ENCODE results near the gene ENPP6.

The ENPP6 gene

GRCh38 chr4:184205243-184205642 lies 12.4 kb downstream of the ENPP6 start:
- H3K9me3 ChIP-seq (ENCODE audit: low read length), result no peaks in the 10 kb centered on the region
- no peak overlapping the region for H3K4me3 ChIP-seq (ENCODE audit: low read depth, low read length, poor library complexity, severe bottlenecking)
- H3K79me2 ChIP-seq (ENCODE audit: insufficient read depth, low read length), result no peaks in the 10 kb centered on the region
- no peak overlapping the region for H2AFZ ChIP-seq (ENCODE audit: low read length)
- H3K27ac ChIP-seq (ENCODE audit: low read depth, low read length, poor library complexity, severe bottlenecking), result no peak overlapping the region
- no peaks in the 10 kb centered on the region for H3F3A ChIP-seq (ENCODE audit: insufficient read depth, low read length)
- H3K9me2 ChIP-seq (ENCODE audit: low read depth, low read length), result no peaks in the 10 kb centered on the region
- H3K4me2 ChIP-seq (ENCODE audit: low read length), result no peak overlapping the region
- H3K36me3 ChIP-seq (ENCODE audit: insufficient read depth, low read length), result no peaks in the 10 kb centered on the region; the same call in 1 of the 2 replicates
- H3K27me3 ChIP-seq (ENCODE audit: insufficient read depth, low read length), result no peaks in the 10 kb centered on the region
- no peak overlapping the region for H3K9ac ChIP-seq (ENCODE audit: low read length)
- H3K4me1 ChIP-seq (ENCODE audit: insufficient read depth, low read length, severe bottlenecking), result no peaks in the 10 kb centered on the region
- TF ChIP-seq EZH2 (IDR thresholded peaks at IDR 0.05; ENCODE audit: borderline replicate concordance, low read length), result no peak
- TF ChIP-seq CTCF (IDR thresholded peaks at IDR 0.05; ENCODE audit: low read length), result no peak
- H4K20me1 ChIP-seq (ENCODE audit: insufficient read depth, low read length), result no peaks in the 10 kb centered on the region

- Histone ChIP-seq H3K4me2 (ENCODE audit: low read length) (no peak overlapping the region), H3K4me1 (ENCODE audit: insufficient read depth, low read length, severe bottlenecking) (no peaks in the 10 kb centered on the region), H3K9me3 (ENCODE audit: low read length) (no peaks in the 10 kb centered on the region), H3K27me3 (ENCODE audit: insufficient read depth, low read length) (no peaks in the 10 kb centered on the region), H3K27ac (ENCODE audit: low read depth, low read length, poor library complexity, severe bottlenecking) (no peak overlapping the region), H3K9ac (ENCODE audit: low read length) (no peak overlapping the region), H4K20me1 (ENCODE audit: insufficient read depth, low read length) (no peaks in the 10 kb centered on the region), H3K36me3 (ENCODE audit: insufficient read depth, low read length) (no peaks in the 10 kb centered on the region; the same call in 1 of the 2 replicates), H3K9me2 (ENCODE audit: low read depth, low read length) (no peaks in the 10 kb centered on the region), H3K79me2 (ENCODE audit: insufficient read depth, low read length) (no peaks in the 10 kb centered on the region), H2AFZ (ENCODE audit: low read length) (no peak overlapping the region), H3K4me3 (ENCODE audit: low read depth, low read length, poor library complexity, severe bottlenecking) (no peak overlapping the region), H3F3A (ENCODE audit: insufficient read depth, low read length) (no peaks in the 10 kb centered on the region)
- no peak for TF ChIP-seq CTCF (IDR thresholded peaks at IDR 0.05; ENCODE audit: low read length)
- TF ChIP-seq EZH2 (IDR thresholded peaks at IDR 0.05; ENCODE audit: borderline replicate concordance, low read length), result no peak
These were observed 14.4 kb downstream of the ENPP6 start for GRCh38 chr4:184203300-184203699.

GRCh38 chr4:184201179-184201578 lies 16.5 kb downstream of the ENPP6 start:
- Histone ChIP-seq H3K9me2 (ENCODE audit: low read depth, low read length) (no peaks in the 10 kb centered on the region), H3F3A (ENCODE audit: insufficient read depth, low read length) (no peaks in the 10 kb centered on the region), H3K9ac (ENCODE audit: low read length) (no peak overlapping the region), H2AFZ (ENCODE audit: low read length) (no peak overlapping the region), H3K9me3 (ENCODE audit: low read length) (no peaks in the 10 kb centered on the region), H3K36me3 (ENCODE audit: insufficient read depth, low read length) (no peaks in the 10 kb centered on the region), H3K4me2 (ENCODE audit: low read length) (no peak overlapping the region), H3K27ac (ENCODE audit: low read depth, low read length, poor library complexity, severe bottlenecking) (no peak overlapping the region), H3K4me3 (ENCODE audit: low read depth, low read length, poor library complexity, severe bottlenecking) (no peak overlapping the region), H3K79me2 (ENCODE audit: insufficient read depth, low read length) (no peaks in the 10 kb centered on the region), H4K20me1 (ENCODE audit: insufficient read depth, low read length) (no peaks in the 10 kb centered on the region), H3K4me1 (ENCODE audit: insufficient read depth, low read length, severe bottlenecking) (no peaks in the 10 kb centered on the region), H3K27me3 (ENCODE audit: insufficient read depth, low read length) (0 out of 2 replicates have a peak, but pooled peaks cover 5% of the 10 kb centered on the region)
- TF ChIP-seq EZH2 (IDR thresholded peaks at IDR 0.05; ENCODE audit: borderline replicate concordance, low read length), result no peak

- no peak overlapping the region for H3K9ac ChIP-seq (ENCODE audit: low read length)
- no peaks in the 10 kb centered on the region for H3K9me3 ChIP-seq (ENCODE audit: low read length)
These were observed 17.4 kb downstream of the ENPP6 start for GRCh38 chr4:184200296-184200695.

More at GRCh38 chr4:184200296-184200695, 17.4 kb downstream of the ENPP6 start:
- Histone ChIP-seq H3K27ac (ENCODE audit: low read depth, low read length, poor library complexity, severe bottlenecking) (no peak overlapping the region), H4K20me1 (ENCODE audit: insufficient read depth, low read length) (no peaks in the 10 kb centered on the region), H3K36me3 (ENCODE audit: insufficient read depth, low read length) (no peaks in the 10 kb centered on the region), H3K27me3 (ENCODE audit: insufficient read depth, low read length) (0 out of 2 replicates have a peak, but pooled peaks cover 5% of the 10 kb centered on the region), H3F3A (ENCODE audit: insufficient read depth, low read length) (no peaks in the 10 kb centered on the region), H3K4me2 (ENCODE audit: low read length) (no peak overlapping the region), H3K9me2 (ENCODE audit: low read depth, low read length) (no peaks in the 10 kb centered on the region), H3K79me2 (ENCODE audit: insufficient read depth, low read length) (no peaks in the 10 kb centered on the region), H3K4me1 (ENCODE audit: insufficient read depth, low read length, severe bottlenecking) (no peaks in the 10 kb centered on the region), H2AFZ (ENCODE audit: low read length) (no peak overlapping the region), H3K4me3 (ENCODE audit: low read depth, low read length, poor library complexity, severe bottlenecking) (no peak overlapping the region)
- TF ChIP-seq CTCF (IDR thresholded peaks at IDR 0.05; ENCODE audit: low read length) (no peak), EZH2 (IDR thresholded peaks at IDR 0.05; ENCODE audit: borderline replicate concordance, low read length) (no peak)
